ENCODE results near the gene SLC23A1.

DNA sequence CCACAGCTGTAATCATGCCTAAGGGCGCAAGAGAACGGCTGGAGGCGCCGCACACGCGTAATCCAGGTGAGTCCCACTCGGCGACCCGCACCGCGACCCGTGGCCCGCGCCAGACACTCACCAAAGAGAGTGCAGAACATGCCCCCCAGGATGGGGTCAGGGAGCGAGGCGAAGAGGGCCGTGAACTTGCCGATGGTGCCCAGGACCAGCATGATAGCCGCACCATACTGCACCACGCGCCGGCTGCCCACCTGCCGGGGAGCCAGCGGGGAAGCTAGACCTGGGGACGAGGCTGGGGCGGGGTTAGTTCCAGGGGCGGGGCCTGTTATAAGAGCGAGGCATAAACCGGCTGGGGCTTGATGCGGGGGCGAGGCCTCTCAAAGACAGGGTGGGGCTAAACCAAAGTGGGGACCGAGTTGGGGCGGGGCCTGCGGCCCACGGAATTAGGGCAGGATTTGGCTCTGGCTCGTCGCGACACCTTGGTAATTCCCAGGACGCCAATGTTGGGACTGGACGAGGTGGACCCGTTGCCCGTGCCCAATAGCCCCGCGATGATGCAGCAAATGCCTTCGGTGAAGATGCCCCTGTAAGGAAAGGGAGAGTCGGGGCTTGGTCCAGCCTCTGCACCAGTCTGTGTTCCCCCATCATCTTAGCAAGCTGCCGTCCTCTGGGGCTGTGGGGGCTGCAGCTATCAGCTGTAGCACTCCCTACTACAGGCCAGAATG, 4.8 kb downstream of the SLC23A1 start:
- TF ChIP-seq, protein P1, sequence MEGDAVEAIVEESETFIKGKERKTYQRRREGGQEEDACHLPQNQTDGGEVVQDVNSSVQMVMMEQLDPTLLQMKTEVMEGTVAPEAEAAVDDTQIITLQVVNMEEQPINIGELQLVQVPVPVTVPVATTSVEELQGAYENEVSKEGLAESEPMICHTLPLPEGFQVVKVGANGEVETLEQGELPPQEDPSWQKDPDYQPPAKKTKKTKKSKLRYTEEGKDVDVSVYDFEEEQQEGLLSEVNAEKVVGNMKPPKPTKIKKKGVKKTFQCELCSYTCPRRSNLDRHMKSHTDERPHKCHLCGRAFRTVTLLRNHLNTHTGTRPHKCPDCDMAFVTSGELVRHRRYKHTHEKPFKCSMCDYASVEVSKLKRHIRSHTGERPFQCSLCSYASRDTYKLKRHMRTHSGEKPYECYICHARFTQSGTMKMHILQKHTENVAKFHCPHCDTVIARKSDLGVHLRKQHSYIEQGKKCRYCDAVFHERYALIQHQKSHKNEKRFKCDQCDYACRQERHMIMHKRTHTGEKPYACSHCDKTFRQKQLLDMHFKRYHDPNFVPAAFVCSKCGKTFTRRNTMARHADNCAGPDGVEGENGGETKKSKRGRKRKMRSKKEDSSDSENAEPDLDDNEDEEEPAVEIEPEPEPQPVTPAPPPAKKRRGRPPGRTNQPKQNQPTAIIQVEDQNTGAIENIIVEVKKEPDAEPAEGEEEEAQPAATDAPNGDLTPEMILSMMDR (IDR thresholded peaks at IDR 0.05), result no peak
- no peak for TF ChIP-seq POLR2A (IDR thresholded peaks at IDR 0.05)

Data from esophagus squamous epithelium (tissue), 4 donors.